Measurements from ENCODE around the gene NFKBIL1. TPM values are rescaled to one million over a fixed set of nuclear protein-coding genes. Genes with fewer than 3 reads are reported as not detected.

NFKBIL1 gene
- total and polyA plus RNA-seq, 7 donors: 18.0 to 55.1 (median 32.5) TPM

DNA sequence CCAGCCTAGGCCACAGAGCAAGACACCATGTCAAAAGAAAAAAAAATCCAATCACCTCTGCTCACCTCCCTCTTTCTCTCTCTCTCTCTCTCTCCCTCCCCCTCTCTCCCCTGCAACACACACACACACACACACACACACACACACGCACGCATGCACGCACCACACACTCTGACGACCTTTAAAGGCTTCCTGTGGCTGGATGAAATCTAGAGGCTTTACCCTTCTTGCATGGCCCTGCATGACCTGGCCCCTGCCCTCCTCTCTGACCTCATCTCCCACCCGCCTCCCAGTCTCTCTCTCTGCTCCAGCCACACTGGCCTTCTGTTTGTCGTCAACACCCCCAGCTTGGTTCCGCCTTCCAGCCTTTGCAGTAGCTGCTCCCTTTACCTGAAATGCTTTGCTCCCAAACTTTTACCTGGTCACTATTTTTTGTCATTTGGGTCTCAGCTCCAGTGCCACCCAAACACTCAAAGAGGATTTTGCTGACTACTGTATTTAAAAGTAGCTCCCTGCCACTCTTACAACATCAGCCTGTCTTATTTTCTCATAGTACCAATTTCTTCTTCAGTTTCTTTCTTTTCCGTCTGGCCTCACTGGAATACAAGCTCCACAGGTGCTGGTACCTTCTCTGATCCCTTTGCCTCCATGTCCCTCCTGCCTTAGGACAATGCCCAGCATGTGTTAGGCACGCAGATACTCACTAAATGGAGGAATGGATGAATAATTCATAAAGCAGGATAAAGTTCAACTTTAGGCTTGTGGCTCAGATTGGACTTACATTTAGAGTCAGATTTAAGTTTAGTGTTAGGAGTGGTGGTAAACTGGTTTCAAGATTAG, 20.3 kb downstream of the NFKBIL1 start:
- WGBS, 2 donors: 50 to 52% methylated on average over 9 of the region's 9 CpGs
- TF ChIP-seq POLR2AphosphoS5 (IDR thresholded peaks at IDR 0.05) (no peak), EP300 (IDR thresholded peaks at IDR 0.05) (no peak), POLR2A (IDR thresholded peaks at IDR 0.05) (no peak)
- TF ChIP-seq, protein P1, sequence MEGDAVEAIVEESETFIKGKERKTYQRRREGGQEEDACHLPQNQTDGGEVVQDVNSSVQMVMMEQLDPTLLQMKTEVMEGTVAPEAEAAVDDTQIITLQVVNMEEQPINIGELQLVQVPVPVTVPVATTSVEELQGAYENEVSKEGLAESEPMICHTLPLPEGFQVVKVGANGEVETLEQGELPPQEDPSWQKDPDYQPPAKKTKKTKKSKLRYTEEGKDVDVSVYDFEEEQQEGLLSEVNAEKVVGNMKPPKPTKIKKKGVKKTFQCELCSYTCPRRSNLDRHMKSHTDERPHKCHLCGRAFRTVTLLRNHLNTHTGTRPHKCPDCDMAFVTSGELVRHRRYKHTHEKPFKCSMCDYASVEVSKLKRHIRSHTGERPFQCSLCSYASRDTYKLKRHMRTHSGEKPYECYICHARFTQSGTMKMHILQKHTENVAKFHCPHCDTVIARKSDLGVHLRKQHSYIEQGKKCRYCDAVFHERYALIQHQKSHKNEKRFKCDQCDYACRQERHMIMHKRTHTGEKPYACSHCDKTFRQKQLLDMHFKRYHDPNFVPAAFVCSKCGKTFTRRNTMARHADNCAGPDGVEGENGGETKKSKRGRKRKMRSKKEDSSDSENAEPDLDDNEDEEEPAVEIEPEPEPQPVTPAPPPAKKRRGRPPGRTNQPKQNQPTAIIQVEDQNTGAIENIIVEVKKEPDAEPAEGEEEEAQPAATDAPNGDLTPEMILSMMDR (IDR thresholded peaks at IDR 0.05): no peak
- Histone ChIP-seq H3K4me1 (no peaks in the 10 kb centered on the region), H3K36me3 (no peaks in the 10 kb centered on the region), H3K27ac (no peak overlapping the region), H3K9me3 (no peaks in the 10 kb centered on the region), H3K4me3 (no peak overlapping the region), H3K27me3 (peaks cover 0 to 28% (median 0%) of the 10 kb centered on the region in 3 donors)
- intact Hi-C loops (cut with DNase I): no loop called here
- DNase-seq: no peak

DNA sequence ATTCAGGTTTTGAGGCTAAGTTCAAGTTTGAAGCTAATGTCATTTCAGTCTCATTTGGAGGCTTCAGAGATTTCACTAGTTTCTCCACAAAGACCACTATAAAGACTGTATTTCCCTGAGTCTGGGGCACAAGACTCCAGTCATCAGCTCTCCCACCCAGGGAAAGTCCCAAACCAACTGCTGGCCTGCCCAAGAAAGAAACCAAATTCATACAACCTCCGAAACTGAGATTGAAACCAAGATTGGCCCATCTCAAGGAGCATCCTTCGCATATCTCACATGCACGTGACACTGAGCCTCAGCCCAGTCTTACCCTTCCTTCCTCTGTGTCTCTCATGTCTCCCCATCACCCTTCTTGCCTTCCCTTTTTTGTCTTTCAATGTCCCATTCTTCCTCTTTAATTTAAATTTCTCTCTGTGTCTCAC, 21.1 kb downstream of the NFKBIL1 start:
- no peaks in the 10 kb centered on the region for H3K36me3 ChIP-seq
- H3K4me3 ChIP-seq: no peak overlapping the region
- TF ChIP-seq POLR2AphosphoS5 (IDR thresholded peaks at IDR 0.05) (no peak), POLR2A (IDR thresholded peaks at IDR 0.05) (no peak), EP300 (IDR thresholded peaks at IDR 0.05) (no peak)
- TF ChIP-seq, protein P1 (IDR thresholded peaks at IDR 0.05): no peak
- 48 to 64% methylated on average over 3 of the region's 3 CpGs for WGBS, 2 donors
- no peak for DNase-seq
- H3K27ac ChIP-seq: no peak overlapping the region
- H3K4me1 ChIP-seq: no peaks in the 10 kb centered on the region
- peaks cover 0 to 28% (median 0%) of the 10 kb centered on the region in 3 donors for H3K27me3 ChIP-seq
- H3K9me3 ChIP-seq: no peaks in the 10 kb centered on the region
- intact Hi-C loops (cut with DNase I): no loop called here

- H3K4me1 ChIP-seq: no peaks in the 10 kb centered on the region
- H3K9me3 ChIP-seq: no peaks in the 10 kb centered on the region
- no peaks in the 10 kb centered on the region for H3K36me3 ChIP-seq
- intact Hi-C loops (cut with DNase I): loop anchor here (1.0 kb wide), 1 partner anchor 12 kb away; no protein-coding TSS in a partner anchor
- H3K4me3 ChIP-seq: no peak overlapping the region
- peaks cover 0 to 28% (median 0%) of the 10 kb centered on the region in 3 donors for H3K27me3 ChIP-seq
- WGBS, 2 donors: 73 to 81% methylated on average over 1 of the region's 1 CpG
- H3K27ac ChIP-seq: no peak overlapping the region
- no peak for DNase-seq
- no peak for TF ChIP-seq POLR2AphosphoS5 (IDR thresholded peaks at IDR 0.05)
- TF ChIP-seq EP300 (IDR thresholded peaks at IDR 0.05): no peak
- TF ChIP-seq, protein P1 (IDR thresholded peaks at IDR 0.05): no peak
- no peak for TF ChIP-seq POLR2A (IDR thresholded peaks at IDR 0.05)
Observed at GRCh38 chr6:31569861-31570536, 22.6 kb downstream of the NFKBIL1 start.

- Histone ChIP-seq H3K27ac (no peak within 1 kb of the TSS), H3K4me1 (peaks cover 0 to 4% (median 0%) of the 10 kb centered on the region in 4 donors), H3K27me3 (peaks cover 0 to 22% (median 0%) of the 10 kb centered on the region in 3 donors), H3K9me3 (no peaks in the 10 kb centered on the region), H3K36me3 (no peaks in the 10 kb centered on the region), H3K4me3 (no peak within 1 kb of the TSS)
- TF ChIP-seq POLR2A (IDR thresholded peaks at IDR 0.05) (no peak), POLR2AphosphoS5 (IDR thresholded peaks at IDR 0.05) (no peak), EP300 (IDR thresholded peaks at IDR 0.05) (no peak)
- TF ChIP-seq, protein P1 (IDR thresholded peaks at IDR 0.05): no peak
- intact Hi-C loops (cut with DNase I): no loop called here
- DNase-seq: no peak
- WGBS, 2 donors: 57 to 81% methylated on average over 27 of the region's 27 CpGs
Observed at GRCh38 chr6:31572041-31572911, 24.9 kb downstream of the NFKBIL1 start, which contains the start of gene LTA. TSS of gene LTA (plus strand) at chr6:31572289. CDS start at chr6:31572743, 454 bp downstream.
